Measurements from ENCODE around the gene PBX4.

DNA sequence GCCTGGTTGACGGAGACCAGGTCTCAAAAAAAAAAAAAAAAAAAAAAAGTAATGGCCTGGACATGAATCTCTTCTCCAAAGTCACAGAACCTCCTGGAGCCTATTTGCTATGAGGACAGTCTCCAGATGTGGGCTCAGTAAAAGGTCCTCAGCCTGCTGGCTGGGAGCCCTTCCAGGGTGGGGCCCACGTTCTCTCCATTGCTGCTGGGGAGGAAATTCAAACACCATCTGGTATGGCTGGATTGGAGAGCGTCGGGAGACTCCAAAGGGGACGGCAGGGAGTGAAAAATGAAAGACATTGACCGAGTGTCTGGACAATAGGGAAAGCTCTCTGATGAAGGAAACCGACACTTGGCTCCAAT lies 1.3 kb upstream of the PBX4 start:
- TF ChIP-seq, protein P1, sequence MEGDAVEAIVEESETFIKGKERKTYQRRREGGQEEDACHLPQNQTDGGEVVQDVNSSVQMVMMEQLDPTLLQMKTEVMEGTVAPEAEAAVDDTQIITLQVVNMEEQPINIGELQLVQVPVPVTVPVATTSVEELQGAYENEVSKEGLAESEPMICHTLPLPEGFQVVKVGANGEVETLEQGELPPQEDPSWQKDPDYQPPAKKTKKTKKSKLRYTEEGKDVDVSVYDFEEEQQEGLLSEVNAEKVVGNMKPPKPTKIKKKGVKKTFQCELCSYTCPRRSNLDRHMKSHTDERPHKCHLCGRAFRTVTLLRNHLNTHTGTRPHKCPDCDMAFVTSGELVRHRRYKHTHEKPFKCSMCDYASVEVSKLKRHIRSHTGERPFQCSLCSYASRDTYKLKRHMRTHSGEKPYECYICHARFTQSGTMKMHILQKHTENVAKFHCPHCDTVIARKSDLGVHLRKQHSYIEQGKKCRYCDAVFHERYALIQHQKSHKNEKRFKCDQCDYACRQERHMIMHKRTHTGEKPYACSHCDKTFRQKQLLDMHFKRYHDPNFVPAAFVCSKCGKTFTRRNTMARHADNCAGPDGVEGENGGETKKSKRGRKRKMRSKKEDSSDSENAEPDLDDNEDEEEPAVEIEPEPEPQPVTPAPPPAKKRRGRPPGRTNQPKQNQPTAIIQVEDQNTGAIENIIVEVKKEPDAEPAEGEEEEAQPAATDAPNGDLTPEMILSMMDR (IDR thresholded peaks at IDR 0.05), result no peak
- no peak for TF ChIP-seq POLR2A (IDR thresholded peaks at IDR 0.05)

Data from lower leg skin (tissue), 3 donors.